K562 (cell line): Measurements from ENCODE around the gene MROH8. TPM values are rescaled to one million over a fixed set of nuclear protein-coding genes. Genes with fewer than 3 reads are reported as not detected.

Experiments used
- CBFA2T3 ChIP-seq: fragments of 450-650 bp; IDR thresholded peaks from 2 replicates; pipeline ENCODE4 v1.6.1; 2017
- CTCFL ChIP-seq: IDR thresholded peaks from 2 replicates; pipeline ENCODE4 v1.6.1; 2011; ENCODE audit warnings: borderline replicate concordance, low read depth, mild to moderate bottlenecking, moderate library complexity, low read length; ENCODE audit not compliant: insufficient read depth, poor library complexity, severe bottlenecking
- EP300 ChIP-seq: IDR thresholded peaks from 2 replicates; pipeline ENCODE4 v1.6.1; 2012; ENCODE audit warnings: low read length, improper control_type of control experiment
- GATA2 ChIP-seq: sonication (generic); formaldehyde crosslinking; IDR thresholded peaks from 2 replicates; pipeline ENCODE4 v1.4.0; 2020; ENCODE audit warnings: mild to moderate bottlenecking, missing genetic modification reagents
- JUNB ChIP-seq: fragments of 450-650 bp; formaldehyde crosslinking; conservative IDR thresholded peaks from 2 replicates; pipeline ENCODE4 v1.4.0; 2020; ENCODE audit warnings: mild to moderate bottlenecking
- JUND ChIP-seq, 2 experiments: IDR thresholded peaks; 2 replicates in 1 of 2; 3 replicates in 1 of 2; pipeline ENCODE4 v1.6.1; 2011; ENCODE audit warnings: borderline replicate concordance in 2 of 2, low read depth in 2 of 2, low read length in 2 of 2, improper control_type of control experiment in 1 of 2, missing biosample characterization in 1 of 2, missing genetic modification characterization in 1 of 2, missing genetic modification reagents in 1 of 2
- KLF16 ChIP-seq: IDR thresholded peaks from 2 replicates; pipeline ENCODE4 v1.6.1; 2016; ENCODE audit warnings: antibody characterized with exemption
- NFIC ChIP-seq: fragments of 450-650 bp; IDR thresholded peaks from 2 replicates; pipeline ENCODE4 v1.6.1; 2017; ENCODE audit warnings: mild to moderate bottlenecking, inconsistent platforms
- NFXL1 ChIP-seq: fragments of 450-650 bp; formaldehyde crosslinking; IDR thresholded peaks from 2 replicates; pipeline ENCODE4 v1.4.0; 2021; ENCODE audit warnings: mild to moderate bottlenecking
- RAD21 ChIP-seq, 2 experiments: fragments of 250-450 bp in 1 of 2; fragments of 450-650 bp in 1 of 2; sonication (Bioruptor Pico) in 1 of 2; formaldehyde crosslinking in 1 of 2; IDR thresholded peaks in 1 of 2; conservative IDR thresholded peaks in 1 of 2; 2 replicates each; pipeline versions ENCODE4 v1.4.0 to v1.8.0; 2020 to 2022; ENCODE audit warnings: mild to moderate bottlenecking in 2 of 2, moderate library complexity in 1 of 2
- REST ChIP-seq, 2 experiments: fragments of 450-650 bp; formaldehyde crosslinking in 1 of 2; IDR thresholded peaks; 2 replicates each; pipeline versions ENCODE4 v1.4.0 to v1.6.1; 2014 to 2020; ENCODE audit warnings: mild to moderate bottlenecking in 2 of 2, borderline replicate concordance in 1 of 2, low read depth in 1 of 2
- SMARCE1 ChIP-seq: fragments of 450-650 bp; IDR thresholded peaks from 2 replicates; pipeline ENCODE4 v1.7.1; 2016; ENCODE audit warnings: mild to moderate bottlenecking
- ZBED1 ChIP-seq: IDR thresholded peaks from 2 replicates; pipeline ENCODE4 v1.6.1; 2014
- ZNF444 ChIP-seq: fragments of 250-450 bp; sonication (Bioruptor Pico); IDR thresholded peaks from 2 replicates; pipeline ENCODE4 v1.4.0; 2020; ENCODE audit warnings: mild to moderate bottlenecking, moderate library complexity
- polyA plus RNA-seq, 8 experiments: library from polyadenylated mRNA; depleted of rRNA in 4 of 8; stranded (reverse) in 5 of 8; unstranded in 3 of 8; fragments of >200 nt; fragmentation: Nextera tagmentation in 2 of 8; fragmentation: Illumina TruSeq in 1 of 8; extraction: Ambion mirVana in 2 of 8; extraction: Trizol in 1 of 8; gene quantifications; 2 replicates each; pipeline versions ENCODE4 v1.2.1 to v1.2.3, GENCODE V29; 2011 to 2014; ENCODE audit warnings: inconsistent platforms in 1 of 8, missing spikeins in 1 of 8
- total RNA-seq, 7 experiments: library from RNA; depleted of rRNA in 6 of 7; stranded (reverse); fragments of >200 nt in 6 of 7; fragmentation: Illumina TruSeq in 2 of 7; extraction: Trizol in 2 of 7; gene quantifications; 2 replicates each; pipeline versions ENCODE4 v1.2.1 to v1.2.3, GENCODE V29; 2011 to 2021; ENCODE audit warnings: low replicate concordance in 1 of 7

Gene MROH8
- total and polyA plus RNA-seq, 9 of the 15 experiments (the other 6 are each of a cell fraction or from before 2014, with no cell fraction given), result 0.21 to 1.5 (median 0.78) TPM

GRCh38 chr20:37192137-37192854, 12.9 kb upstream of the MROH8 start (continued):
- TF ChIP-seq ZNF444 (CRISPR knock-in tag), result no peak
- peak; percentile 16; the same call in 1 of the 2 replicates for TF ChIP-seq REST (IDR thresholded peaks at IDR 0.05; ENCODE audit: borderline replicate concordance)
- TF ChIP-seq REST (CRISPR knock-in tag; IDR thresholded peaks at IDR 0.05; ENCODE audit: low read depth), result no peak
- peak; percentile 80 for TF ChIP-seq CTCFL
- no peak for TF ChIP-seq EP300
- TF ChIP-seq NFXL1 (CRISPR knock-in tag), result no peak
- TF ChIP-seq GATA2 (CRISPR knock-in tag), result peak; percentile 30; the same call in 1 of the 2 replicates
- no peak for TF ChIP-seq JUNB
- peak; percentile 38; the same call in 1 of the 2 replicates for TF ChIP-seq CBFA2T3
- TF ChIP-seq JUND (IDR thresholded peaks at IDR 0.05; ENCODE audit: borderline replicate concordance, low read depth, low read length), result no peak
- TF ChIP-seq JUND (tag; IDR thresholded peaks at IDR 0.05; ENCODE audit: borderline replicate concordance, low read depth, low read length), result peak; percentile 20; the same call in 1 of the 3 replicates
- TF ChIP-seq KLF16, result peak; percentile 38; the same call in 1 of the 2 replicates
- no peak for TF ChIP-seq ZBED1
- TF ChIP-seq SMARCE1, result no peak
- TF ChIP-seq RAD21 (CRISPR knock-in tag; conservative IDR thresholded peaks at IDR 0.05 in 1 of 2, IDR thresholded peaks at IDR 0.05 in 1 of 2), result peak; percentile 37 to 49; a peak in 3 of 4 replicates
- TF ChIP-seq NFIC, result peak; percentile 65
